ENCODE data around the gene TACR2.
"Not testable (repeated sequence)": the region's sequence is repeated elsewhere in the genome, so short reads cannot be mapped to it uniquely, and the experiment has no call there.

TACR2 gene

GRCh38 chr10:69450395-69450794 is 33.7 kb upstream of the TACR2 start:
- not testable (repeated sequence) for DNase-seq (ENCODE audit: low read depth)

- peak; percentile 21 for DNase-seq (ENCODE audit: low read depth)
Measured at GRCh38 chr10:69449841-69450240, 33.1 kb upstream of the TACR2 start.

DNA sequence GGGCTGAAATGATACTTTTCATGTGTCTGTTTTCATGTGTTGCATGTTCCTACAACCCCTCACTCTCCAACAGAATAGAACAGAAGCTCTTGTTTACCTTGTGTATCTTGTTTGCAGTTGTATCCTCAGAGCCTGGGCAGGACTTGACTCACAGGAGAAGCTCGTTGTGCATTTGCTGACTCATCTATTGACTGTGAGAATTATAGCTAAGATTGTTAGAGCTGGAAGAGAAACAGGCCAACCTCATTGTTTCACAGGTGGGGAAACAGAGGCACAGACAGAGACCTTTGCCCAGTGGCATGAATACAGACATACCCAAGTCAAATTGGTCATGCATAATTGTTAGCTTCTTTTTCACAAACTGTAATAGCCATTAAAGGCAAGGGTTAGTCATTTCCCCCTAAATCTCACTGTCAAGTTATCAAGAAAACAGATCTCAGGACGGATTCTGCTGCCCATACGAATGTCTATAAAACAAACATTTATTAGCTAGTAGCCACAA is 30.0 kb upstream of the TACR2 start:
- no peak for DNase-seq (ENCODE audit: low read depth)

- DNase-seq (ENCODE audit: low read depth) = no peak
Measured at GRCh38 chr10:69446229-69446628, 29.5 kb upstream of the TACR2 start.

DNA sequence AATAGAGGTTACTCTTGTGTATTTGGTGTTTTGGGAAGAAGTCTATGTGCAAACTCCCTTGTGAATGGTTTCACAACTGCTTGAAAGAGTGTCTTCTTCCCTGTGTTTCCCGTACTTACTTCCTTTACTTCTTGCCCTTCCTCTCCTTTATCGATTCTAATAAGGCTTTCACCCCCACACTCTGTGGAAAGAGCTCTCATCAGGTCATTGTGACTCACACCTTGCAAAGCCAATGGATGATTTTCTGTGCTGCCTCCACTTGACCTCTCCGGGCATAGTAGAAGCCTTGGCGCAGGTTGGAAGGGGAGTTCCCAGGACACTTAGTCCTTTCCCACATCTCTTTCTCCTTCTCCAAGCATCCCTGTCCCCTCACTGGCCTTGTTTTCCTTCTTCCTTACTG is 28.3 kb upstream of the TACR2 start:
- no peak for DNase-seq (ENCODE audit: low read depth)

DNA sequence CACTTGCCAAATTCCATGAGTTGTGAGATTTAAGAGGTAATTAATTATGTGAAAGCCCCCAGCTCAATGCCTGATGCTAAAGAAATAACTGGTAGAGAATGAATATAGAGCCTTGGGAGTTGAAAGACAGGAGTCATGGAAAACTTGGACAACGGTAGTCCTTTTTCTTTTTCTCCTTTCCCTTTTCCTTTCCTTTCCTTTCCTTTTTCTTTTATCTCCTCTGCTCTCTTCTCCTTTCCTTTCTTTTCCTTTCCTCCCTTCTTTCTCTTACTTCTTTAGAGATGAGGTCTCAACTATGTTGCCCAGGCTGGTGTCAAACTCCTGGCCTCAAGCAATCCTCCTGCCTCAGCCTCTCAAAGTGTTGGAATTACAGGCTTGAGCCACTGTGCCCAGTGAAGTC is 26.6 kb upstream of the TACR2 start:
- no peak for DNase-seq (ENCODE audit: low read depth)

DNA sequence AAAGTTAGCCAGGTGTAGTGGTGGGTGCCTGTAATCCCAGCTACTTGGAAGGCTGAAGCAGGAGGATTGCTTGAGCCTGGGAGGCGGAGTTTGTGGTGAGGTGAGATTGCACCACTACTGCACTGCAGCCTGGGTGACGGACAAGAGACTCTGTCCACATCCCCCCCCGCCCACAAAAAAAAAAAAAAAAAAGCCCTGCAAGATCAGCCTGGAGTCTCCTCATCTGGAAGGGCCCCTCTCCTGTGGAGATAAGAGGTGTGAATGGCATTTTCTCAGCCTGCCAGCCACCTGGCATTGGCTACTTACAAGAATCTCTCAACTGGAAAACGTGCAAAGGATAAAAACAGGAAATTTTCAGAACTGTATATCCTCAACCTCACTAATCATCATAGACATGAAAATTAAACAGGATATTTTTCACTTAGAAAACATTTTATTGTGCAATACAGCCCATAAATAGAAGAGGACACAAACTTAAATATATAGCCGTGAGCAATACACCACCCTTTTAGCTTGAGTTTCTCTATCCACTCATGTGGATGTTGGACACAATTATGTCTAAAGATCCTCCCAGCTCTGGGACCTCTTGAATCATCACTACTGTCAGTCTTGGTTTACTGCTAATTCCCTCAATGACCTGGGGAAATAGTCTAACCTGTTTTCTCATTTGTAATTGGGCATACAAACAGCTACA is 23.2 kb upstream of the TACR2 start:
- DNase-seq (ENCODE audit: low read depth) = no peak

DNA sequence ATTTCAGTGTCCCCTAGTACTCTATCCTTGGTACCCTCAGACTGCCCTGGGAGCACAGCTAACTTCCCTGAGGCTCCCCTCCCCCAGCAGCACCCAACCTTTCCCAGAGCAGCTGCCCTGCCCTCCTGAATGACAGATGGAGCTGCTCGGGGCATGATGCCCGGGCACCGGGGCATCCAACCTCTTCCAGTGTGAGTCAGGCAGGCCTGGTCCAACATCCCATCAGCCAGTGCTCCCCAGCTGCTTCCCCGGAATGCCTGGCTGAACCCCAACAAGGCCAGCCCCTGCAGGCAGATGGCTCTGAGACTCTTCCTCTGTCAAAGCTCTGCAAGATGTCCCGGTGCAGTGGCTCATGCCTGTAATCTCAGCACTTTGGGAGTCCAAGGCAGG is 22.6 kb upstream of the TACR2 start:
- no peak for DNase-seq (ENCODE audit: low read depth)

DNA sequence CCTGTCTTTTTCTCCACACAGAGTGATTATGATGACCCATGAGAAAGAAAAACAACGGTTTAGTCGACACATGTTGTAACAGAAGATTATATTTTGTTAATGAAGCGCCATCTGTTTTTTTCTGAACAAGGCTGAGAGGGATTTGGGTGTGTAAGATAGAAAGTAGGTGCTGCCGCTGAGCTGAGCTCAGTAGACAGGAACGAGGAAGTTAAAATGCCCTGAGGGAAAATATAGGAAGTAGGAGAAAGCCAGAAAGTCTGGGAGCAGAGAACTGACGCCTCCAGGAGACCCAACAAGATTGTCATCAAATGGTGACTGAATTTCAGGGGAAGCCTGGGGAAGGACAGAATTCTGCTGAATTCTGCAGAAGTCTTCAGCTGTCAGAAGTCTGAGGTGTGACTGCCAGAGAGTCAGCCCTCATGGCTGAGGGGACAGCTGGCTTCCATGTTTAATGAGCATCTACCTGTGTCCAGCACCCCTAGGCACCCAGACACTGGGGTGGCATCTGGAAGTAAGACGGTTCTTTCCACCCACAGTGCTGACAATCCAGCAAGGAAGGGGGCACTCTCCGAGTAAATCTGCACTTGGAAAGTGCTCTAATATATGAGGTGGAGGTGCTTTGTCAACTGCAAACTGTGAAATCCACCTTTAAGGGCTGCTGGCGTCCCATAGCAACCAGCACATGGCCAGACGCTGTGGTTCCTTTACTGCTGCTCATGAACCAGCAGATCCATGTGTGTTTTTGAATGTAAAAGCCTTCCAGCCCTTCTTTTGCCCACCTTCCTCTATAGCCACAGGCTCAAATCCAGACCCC is 22.0 kb upstream of the TACR2 start:
- DNase-seq (ENCODE audit: low read depth) = no peak

DNA sequence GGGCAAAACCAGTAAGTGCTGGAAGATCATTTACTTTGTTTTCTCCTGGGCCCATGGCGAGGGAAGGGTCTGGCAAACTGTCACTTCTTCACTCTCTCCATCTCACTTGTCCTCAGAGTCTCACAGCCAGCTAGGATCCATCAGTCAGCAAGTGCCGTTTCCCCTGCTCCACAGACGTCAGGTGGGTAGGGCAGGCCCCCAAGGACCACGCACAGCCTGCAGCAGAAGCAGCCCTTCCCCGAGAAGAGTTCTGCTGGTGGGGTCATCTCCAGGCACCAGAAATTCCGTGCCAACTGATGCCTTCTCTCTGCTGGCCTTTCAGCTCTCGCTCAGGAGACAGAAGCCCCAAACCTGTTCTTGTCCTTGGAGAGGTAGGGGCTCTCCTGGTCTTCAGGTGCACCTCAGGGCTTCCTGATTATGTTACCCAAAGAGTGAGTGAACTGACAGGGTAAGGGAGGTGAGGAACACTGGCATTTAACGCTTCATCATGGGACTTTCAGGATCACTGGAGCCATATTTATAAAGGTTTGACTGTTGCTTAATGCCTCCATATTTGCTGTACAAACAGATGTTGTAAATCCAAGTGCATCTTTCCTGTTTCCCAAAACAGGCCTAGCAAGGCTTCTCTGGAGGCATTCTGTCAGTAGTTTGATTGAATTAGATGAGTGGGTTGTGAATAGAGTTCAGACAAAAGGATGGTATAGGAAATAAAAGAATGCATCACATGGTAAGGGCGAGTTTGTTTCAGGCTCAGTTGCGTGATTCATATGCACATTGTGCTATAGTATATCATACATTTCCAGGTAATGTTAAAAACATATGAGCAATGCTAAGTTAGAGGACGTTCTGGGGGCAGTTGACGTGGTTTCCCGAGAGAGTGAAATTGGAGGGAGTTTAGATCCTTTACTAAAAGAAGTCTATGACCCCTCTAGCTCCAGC is 20.9 kb upstream of the TACR2 start:
- no peak for DNase-seq (ENCODE audit: low read depth)

DNA sequence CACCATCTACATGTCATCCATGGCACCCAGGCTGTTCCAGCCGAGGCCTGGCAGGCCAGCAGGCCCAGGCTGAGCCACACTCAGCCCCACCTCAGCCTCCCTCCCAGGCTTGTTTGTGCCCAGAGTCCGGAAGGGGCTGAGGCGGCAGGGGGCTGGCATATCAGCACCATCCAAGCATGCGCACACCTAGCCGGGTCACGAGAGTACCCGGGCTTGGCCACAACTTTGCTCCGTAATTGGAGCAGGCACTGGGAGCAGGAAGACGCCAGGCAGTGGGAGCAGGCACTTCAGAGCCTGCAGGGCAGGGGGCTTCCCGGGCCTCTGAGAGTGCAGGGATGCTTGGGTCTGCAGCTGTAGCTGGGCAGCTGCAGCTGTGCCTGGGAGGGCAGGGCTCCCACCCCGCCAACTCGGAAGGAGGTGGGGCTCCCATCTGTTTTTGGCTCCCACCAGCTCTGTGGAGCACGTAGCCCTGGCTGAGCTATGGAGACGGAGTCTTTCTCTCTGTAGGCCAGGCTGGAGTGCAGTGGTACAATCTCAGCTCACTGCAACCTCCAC is 19.3 kb upstream of the TACR2 start:
- no peak for DNase-seq (ENCODE audit: low read depth)

- DNase-seq (ENCODE audit: low read depth) = no peak
Measured at GRCh38 chr10:69434926-69435325, 18.2 kb upstream of the TACR2 start.

DNA sequence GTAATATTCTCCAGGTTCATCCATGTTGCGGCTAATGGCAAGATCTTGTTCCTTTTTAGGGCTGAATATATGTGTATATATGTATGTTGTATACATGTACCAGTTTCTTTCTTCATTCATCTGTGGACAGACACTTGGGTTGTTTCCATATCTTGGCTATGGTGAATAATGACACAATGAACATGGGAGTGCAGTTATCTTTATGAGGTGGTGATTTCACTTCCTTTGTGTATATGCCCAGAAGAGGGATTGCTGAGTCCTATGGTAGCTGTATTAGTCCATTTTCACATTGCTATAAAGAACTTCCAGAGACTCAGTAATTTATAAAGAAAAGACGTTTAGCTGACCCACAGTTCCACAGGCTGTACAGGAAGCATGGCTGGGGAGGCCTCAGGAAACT is 17.5 kb upstream of the TACR2 start:
- DNase-seq (ENCODE audit: low read depth) = no peak

GRCh38 chr10:69428165-69428564 is 11.4 kb upstream of the TACR2 start:
- DNase-seq (ENCODE audit: low read depth) = no peak

DNA sequence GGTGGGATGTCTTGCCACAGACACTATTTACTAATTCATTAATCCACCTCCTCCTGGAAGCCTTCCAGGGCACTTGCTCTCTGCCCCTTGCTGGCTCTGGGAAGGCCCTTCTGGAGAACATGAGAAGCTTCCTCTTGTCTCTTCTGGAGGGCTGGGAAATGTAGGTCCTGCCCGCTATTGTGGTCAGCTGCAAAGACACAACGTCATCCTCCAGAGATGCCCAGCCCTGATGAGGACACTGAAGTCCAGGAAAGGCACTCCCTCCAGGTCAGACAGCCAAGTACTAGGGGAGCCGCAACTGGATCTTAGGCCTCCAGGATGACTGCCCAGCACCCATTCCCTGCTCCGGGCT is 9.6 kb upstream of the TACR2 start:
- no peak for DNase-seq (ENCODE audit: low read depth)

DNA sequence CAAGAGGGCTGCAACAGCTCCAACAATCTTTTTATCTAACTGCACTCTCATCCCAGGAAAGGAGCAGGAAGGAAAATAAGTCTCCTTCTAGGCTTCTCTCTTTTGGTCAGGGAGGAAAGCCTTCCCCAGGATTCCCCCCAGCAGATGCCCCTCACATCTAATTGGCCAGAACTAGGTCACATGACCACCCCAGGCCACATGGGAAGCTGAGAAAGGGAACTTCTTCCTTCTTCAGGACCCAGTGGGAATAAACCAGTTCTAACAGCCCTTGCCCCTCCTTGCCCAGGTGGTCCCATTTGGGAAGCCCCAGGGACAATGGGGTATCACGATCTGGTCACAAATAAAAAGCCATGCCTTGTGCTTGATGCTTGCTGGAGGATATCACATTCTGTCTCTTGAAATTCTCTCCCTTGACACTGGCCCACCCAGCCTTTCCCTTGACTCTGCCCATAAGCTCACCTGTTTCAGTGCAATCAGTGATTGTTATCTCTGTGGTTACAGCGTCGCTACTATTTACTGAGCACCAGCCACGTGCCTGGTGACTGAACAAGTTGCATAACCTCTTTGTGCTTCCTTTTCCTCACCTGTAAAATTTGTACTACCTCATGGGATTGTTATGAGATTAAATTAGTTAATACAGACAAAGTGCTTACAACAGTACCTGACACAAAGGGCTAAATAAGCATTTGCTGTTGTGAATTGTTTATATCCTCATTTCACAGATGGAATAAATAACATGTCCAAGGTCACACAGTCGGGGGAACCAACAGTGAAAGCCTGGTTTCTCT is 9.0 kb upstream of the TACR2 start:
- no peak for DNase-seq (ENCODE audit: low read depth)

- DNase-seq (ENCODE audit: low read depth) = no peak
Measured at GRCh38 chr10:69425041-69425440, 8.3 kb upstream of the TACR2 start.

GRCh38 chr10:69422676-69423075 is 6.0 kb upstream of the TACR2 start:
- no peak for DNase-seq (ENCODE audit: low read depth)

- no peak for DNase-seq (ENCODE audit: low read depth)
Measured at GRCh38 chr10:69421611-69422308, 5.0 kb upstream of the TACR2 start.

GRCh38 chr10:69419744-69420126 is 3.0 kb upstream of the TACR2 start:
- DNase-seq (ENCODE audit: low read depth) = no peak
